GM10248 (cell line): ENCODE results near the gene CENPK.

Experiments used
- CTCF ChIA-PET: fragments of 300-600 bp; sonication (Branson Sonifier 250); formaldehyde crosslinking; extraction: SDS; loops from one replicate; lab custom pipeline; 2021; ENCODE audit warnings: antibody characterized with exemption; lab: Yijun Ruan, JAX
- POLR2A ChIA-PET: fragments of 350-650 bp; sonication (Branson Sonifier 250); formaldehyde crosslinking; extraction: SDS; loops from one replicate; lab custom pipeline; 2020; ENCODE audit warnings: antibody characterized with exemption; lab: Yijun Ruan, JAX
- DNase-seq: peaks from one replicate; pipeline ENCODE4 v3.0.0; 2012; ENCODE audit errors: extremely low spot score
- TF ChIP-seq, protein P1 (sequence below): IDR thresholded peaks from 2 replicates; pipeline ENCODE4 v1.5.1; 2012; ENCODE audit warnings: mild to moderate bottlenecking, low read depth; ENCODE audit errors: extremely low read depth, missing control alignments, control extremely low read depth

CENPK gene

DNA sequence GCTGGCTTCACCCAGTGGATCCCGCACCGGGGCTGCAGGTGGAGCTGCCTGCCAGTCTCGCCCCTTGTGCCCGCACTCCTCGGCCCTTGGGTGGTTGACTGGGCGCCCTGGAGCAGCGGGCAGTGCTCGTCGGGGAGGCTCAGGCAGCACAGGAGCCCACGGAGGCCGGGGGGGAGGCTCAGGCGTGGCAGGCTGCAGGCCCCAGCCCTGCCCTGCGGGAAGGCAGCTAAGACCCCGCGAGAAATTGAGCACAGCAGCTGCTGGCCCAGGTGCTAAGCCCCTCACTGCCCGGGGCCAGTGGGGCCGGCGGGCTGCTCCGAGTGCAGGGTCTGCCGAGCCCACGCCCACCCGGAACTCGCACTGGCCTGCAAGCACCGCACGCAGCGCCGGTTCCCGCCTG lies 77.6 kb downstream of the CENPK start:
- TF ChIP-seq, protein P1, sequence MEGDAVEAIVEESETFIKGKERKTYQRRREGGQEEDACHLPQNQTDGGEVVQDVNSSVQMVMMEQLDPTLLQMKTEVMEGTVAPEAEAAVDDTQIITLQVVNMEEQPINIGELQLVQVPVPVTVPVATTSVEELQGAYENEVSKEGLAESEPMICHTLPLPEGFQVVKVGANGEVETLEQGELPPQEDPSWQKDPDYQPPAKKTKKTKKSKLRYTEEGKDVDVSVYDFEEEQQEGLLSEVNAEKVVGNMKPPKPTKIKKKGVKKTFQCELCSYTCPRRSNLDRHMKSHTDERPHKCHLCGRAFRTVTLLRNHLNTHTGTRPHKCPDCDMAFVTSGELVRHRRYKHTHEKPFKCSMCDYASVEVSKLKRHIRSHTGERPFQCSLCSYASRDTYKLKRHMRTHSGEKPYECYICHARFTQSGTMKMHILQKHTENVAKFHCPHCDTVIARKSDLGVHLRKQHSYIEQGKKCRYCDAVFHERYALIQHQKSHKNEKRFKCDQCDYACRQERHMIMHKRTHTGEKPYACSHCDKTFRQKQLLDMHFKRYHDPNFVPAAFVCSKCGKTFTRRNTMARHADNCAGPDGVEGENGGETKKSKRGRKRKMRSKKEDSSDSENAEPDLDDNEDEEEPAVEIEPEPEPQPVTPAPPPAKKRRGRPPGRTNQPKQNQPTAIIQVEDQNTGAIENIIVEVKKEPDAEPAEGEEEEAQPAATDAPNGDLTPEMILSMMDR, result no peak

DNA sequence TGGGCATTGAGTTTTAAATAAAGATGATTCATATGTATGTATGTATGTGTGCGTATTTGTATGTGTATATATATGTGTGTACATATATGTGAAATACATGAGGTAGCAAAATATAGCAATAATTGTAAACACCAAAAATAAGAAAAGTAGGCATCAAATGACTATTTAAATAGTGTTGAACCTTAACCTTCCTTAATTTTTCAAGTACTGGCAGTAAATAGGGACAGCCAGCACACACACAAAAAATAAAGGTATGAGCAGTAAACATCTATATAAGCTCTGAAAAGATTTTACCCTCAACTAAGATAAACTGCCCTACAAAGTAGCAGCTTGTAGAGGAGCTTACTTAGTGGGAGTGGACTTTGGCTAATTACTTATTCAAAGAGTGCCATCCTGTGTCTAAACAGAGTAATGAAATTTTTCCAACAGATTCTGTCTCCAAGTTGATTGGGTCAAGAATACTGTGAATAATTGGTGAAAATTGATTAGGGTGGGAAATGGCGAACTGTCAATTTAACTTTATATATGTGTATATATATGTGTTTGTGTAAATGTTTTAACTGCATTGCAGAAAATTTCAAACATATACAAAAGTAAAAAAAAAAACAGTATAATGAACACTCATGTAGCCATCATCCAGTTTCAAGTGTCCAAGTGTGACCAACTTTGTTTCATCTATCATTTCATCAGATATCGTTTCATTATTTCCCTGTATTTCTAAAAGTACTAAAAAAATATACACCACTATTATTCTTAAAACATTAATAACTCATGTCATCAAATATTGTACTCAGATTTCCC lies 79.2 kb downstream of the CENPK start:
- CTCF ChIA-PET, result interaction anchor here (0.7 to 4.4 kb wide), 33 partner anchors 8 to 852 kb away, joined by 3 to 48 read pairs (median 4); no protein-coding TSS in a partner anchor
- peak; percentile 38 for DNase-seq
- TF ChIP-seq, protein P1, result peak; percentile 50
- POLR2A ChIA-PET, result interaction anchor here (0.8 kb wide), 1 partner anchor 716 kb away, joined by 3 read pairs; no protein-coding TSS in a partner anchor

More for the DNA sequence above, 77.6 kb downstream of the CENPK start:
- DNase-seq, result no peak
- ChIA-PET CTCF (interaction anchor here (3.4 kb wide), 1 partner anchor 849 kb away, joined by 16 read pairs; no protein-coding TSS in a partner anchor), POLR2A (no interaction called here)

DNA sequence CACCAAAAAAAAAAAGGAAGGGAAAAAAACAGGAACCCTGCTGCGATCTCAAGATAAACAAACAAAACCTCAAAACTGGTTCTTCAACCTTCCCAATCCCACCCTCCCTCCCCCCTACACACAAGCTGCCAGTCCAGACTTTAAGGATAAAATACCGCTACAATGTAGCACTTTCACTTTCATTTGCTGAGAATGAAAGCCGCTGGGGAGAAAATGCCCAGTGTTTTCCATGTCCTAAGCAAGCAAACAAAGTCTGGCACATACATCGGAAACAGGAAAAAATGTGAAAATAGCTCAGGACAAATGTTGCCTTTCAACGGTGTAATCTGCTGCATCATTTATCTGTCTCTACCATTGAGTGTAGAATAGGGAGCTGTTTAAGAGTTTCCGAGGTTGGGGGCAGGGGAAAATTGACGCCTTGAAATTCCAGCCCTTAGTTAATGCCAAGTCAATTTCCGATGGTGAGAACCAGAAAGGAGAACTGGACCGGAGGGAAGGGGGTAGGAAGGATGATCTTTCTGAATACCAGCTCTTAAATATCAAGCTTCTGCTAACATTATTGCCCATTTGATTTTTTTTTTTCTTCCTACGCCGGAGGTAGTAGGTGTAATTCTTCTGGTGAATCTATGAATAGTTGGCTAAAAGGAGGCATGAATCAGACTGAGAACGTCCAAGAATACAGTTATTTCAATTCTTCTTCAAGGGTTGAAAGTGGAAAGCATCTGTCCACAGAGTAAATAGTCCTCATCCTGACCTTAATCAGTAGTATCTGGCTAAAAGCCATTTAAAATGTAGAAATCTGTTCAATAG lies 80.0 kb downstream of the CENPK start:
- CTCF ChIA-PET, result interaction anchor here (0.7 to 4.4 kb wide), 35 partner anchors 8 to 852 kb away, joined by 3 to 48 read pairs (median 4); no protein-coding TSS in a partner anchor
- no peak for DNase-seq
- TF ChIP-seq, protein P1, result no peak
- POLR2A ChIA-PET, result interaction anchor here (0.6 to 0.8 kb wide), 2 partner anchors 519 to 715 kb away, joined by 3 to 4 read pairs; no protein-coding TSS in a partner anchor

DNA sequence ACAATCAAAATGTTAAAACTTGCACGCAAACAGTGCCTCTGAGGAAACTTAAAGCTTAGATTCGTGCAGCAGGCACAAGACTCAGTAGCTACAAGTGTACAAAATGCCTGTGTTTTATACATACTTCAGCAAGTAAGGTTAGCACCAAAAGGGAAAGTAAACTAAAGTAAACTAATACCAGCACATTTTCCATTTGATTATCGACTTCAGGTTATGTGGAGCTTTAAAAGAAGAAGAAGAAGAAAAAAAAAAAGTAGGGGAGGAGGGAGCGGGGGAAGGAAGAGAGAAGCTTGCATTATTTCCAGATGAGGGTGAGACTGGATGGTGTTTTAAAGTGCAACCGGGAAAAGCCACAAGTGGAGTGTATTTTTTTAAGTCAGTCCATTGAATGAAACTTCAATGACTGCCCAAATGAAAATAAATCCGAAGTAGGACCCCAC lies 80.7 kb downstream of the CENPK start:
- TF ChIP-seq, protein P1, result no peak
- DNase-seq, result no peak
- ChIA-PET CTCF (interaction anchor here (0.8 to 4.4 kb wide), 15 partner anchors 10 to 848 kb away, joined by 3 to 48 read pairs (median 6); no protein-coding TSS in a partner anchor), POLR2A (interaction anchor here (0.6 kb wide), 2 partner anchors 379 to 518 kb away, joined by 3 to 4 read pairs; no protein-coding TSS in a partner anchor)

DNA sequence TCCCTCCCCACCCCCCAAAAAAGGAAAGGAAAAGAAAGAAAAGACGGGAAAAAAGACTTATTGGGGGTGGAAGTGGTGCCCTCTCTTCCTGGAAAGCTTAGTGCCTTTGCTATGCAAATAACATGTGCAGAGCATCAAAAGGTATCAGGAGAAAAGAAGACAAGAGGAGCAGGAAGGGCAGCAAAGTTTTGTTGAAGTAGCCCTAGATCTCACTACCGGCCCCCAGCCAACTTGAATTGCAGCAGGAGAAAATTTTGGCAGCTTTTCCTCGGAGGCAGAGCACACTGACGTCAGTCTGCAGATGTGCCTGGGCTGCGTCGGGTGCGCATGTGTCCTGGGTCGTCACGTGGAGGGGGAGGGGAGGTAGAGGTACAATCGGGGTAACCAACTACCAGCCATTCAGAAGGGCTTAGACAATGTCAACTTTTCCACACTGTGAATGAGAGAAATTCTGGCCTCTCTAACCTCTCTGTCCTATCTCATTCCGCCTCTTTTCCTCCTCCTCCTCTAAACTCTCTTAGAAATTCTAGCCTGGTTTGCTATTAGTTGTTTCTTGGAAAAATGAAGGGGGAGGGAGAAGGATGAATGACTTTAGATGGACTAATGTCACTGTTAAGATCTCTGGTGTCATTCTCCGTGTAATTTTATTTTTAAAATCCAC lies 81.2 kb downstream of the CENPK start, which contains the start of gene ADAMTS6:
ADAMTS6 (minus strand) TSS at position 286 of the 661 bp plus-strand sequence. CDS start 8,247 bp downstream, outside the sequence.
- peak; percentile 67 for DNase-seq
- CTCF ChIA-PET, result interaction anchor here (0.9 to 4.4 kb wide), 8 partner anchors 9 to 847 kb away, joined by 3 to 48 read pairs (median 10); no protein-coding TSS in a partner anchor
- TF ChIP-seq, protein P1, result no peak
- POLR2A ChIA-PET, result interaction anchor here (0.6 kb wide), 1 partner anchor 379 kb away, joined by 3 read pairs; no protein-coding TSS in a partner anchor
